ENCODE data around the gene IL18R1.

The IL18R1 gene

DNA sequence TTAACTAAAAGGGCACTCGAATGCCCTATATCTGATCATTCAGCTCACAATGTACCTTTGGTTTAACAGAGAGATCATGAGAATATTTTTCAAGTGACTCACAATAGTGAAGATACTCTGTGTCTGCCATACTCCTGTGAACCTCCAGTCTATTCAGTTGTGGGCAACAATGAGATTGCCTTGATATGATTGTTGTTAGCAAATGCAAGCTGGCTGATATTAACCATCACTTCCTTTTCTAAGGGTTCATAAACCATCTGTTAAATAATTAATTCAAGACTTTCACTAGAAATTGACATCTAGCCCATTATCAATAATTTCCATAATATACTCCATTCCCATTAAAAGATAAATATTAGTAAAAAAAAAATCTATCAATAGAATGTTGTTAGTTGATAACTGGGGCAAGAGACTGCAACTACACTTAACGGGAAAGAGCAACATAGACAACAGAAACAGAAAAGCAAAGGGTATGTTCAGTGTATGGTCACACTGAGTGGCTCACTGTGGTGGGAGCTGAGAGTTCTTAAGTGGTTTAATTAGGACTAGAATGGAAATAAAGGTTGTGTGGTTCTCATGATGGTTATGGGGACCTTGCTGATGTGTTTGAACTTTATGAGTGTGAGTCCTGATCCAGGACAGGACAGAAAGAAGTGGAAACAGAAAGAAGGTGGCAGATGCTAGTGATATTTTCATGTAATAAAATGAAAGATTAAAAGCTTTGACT, 79.2 kb downstream of the IL18R1 start:
- no peak for DNase-seq (ENCODE audit: low spot score)

- DNase-seq (ENCODE audit: low spot score) = no peak
Measured at GRCh38 chr2:102435741-102436140, 80.1 kb downstream of the IL18R1 start.

DNA sequence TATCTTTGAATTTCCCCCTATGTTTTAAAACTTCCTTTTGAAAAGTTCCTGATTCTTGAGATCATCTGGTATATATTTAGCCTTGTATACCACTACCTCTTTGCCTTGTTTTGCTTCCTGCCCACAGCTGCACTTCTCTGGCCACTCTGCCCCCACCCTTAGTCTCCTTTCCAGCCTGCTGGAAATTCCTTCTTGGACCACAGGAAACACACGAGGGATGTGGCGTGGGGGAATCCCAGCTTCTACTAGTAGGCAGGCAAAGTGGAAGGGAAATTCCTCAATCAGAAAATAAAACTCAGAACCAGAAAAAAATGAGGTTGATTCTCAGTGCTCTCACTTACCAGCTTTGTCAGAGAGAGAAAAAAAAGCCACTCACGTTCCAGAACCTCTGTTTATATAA, 80.7 kb downstream of the IL18R1 start:
- peak; percentile 16 for DNase-seq (ENCODE audit: low spot score)

GRCh38 chr2:102437122-102437521, 81.5 kb downstream of the IL18R1 start:
- DNase-seq (ENCODE audit: low spot score) = no peak

DNA sequence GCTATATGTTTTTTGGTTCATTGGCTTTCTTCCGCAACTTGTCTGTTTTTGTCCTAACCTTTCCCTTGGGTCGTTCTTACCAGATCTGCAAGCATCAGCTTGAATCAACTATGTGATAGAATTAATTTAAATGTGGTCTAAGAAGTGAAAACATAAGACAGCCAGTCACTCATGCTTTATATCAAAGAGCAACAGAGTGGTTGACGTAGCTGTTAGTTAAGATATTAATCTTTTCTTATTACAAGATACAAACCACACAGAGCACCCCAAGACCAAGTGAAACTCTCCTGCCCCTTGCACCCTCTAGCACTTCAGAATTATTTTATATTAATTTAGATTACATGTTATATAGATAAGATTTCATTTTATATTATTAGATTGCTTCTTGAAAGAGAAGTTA, 82.5 kb downstream of the IL18R1 start:
- no peak for DNase-seq (ENCODE audit: low spot score)

GRCh38 chr2:102438578-102438977, 83.0 kb downstream of the IL18R1 start:
- DNase-seq (ENCODE audit: low spot score) = no peak

DNA sequence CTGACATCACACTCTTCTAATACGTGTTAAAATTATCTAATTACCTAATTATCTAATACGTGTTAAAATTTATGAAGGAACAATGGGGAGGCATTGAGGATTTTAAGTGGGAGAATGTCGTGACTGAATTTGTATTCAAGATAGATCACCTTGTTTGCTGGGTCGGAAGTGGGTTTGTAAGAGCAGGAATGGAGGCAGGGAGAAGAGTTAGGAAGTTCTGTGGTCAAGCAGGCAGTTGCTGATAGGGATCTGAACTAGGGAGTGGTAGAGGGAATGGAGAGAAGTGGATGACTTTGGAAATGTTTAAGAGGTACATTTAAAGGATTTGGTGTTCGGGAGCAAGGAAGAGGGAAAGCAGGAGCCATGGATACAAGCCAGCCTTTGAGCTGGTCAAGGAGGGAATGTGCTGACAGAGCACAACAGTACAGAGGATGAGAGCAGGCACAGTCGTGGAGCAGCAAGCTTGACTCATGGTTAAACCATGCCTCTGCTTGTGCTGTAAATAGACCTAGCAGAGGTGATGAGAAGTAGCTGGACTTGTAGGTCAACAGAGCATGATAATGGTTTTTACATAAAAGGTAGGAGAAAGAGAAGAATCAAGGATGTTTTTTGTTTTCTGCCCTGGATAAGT, 83.6 kb downstream of the IL18R1 start:
- DNase-seq (ENCODE audit: low spot score) = no peak

DNA sequence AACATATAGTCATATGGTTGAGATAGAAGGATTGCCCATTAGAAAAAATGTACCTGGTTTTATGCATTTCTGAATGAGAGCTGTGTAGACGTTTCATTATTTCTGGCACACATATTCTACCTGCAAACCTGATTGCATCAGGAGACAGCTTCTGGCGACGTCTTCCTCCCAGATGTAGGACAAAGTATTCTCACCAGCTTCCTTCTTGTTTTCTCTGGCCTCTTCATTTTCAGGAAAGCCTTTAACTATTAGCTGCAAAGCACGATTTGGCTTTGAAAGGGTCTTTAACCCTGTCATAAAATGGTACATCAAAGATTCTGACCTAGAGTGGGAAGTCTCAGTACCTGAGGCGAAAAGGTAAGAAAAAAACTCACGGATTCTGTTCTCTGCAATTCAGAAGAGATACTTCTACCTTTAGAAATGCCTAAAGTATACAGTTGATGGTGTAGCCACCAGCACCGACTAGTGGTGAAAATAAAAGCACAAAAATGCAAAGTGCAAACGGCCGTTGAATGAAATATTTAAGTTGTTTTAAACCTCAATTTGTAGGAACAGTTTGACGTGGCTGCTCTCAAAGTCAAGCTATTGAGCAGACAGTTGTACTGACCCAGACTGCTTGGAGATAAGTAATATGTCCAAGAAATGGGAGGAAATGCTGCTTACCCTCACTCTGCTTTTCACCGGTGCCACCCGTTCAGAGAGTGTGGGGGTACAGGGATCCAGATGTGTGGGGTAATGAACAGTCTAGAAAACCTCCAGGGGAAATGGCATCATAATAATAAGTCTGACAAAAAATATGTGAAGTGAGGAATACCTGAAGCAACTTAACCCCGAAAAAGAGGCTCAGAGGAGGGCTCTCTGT, 87.6 kb downstream of the IL18R1 start:
- peak; percentile 6 for DNase-seq (ENCODE audit: low spot score)

GRCh38 chr2:102444233-102444632, 88.6 kb downstream of the IL18R1 start:
- no peak for DNase-seq (ENCODE audit: low spot score)

DNA sequence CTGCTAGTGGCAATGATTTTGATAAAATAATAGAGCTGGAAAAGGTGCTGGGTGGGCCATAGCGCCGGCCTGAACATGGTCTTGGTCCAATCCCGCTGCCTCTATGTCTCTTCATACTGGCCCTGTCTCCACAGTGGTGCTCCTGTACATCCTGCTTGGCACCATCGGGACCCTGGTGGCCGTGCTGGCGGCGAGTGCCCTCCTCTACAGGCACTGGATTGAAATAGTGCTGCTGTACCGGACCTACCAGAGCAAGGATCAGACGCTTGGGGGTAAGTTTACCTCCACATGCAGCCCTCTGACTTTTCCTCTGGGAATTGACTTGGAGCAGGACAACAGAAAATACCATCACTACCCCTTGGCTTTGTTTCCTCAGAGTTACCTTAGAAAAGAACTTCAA, 91.3 kb downstream of the IL18R1 start:
- DNase-seq (ENCODE audit: low spot score) = no peak

Data from globus pallidus (tissue), 1 donor.